ENCODE measurements around the gene TCAP.

Gene TCAP

GRCh38 chr17:39629898-39630297 lies 35.3 kb upstream of the TCAP start:
- DNase-seq, result no peak

GRCh38 chr17:39631403-39631802 lies 33.7 kb upstream of the TCAP start:
- DNase-seq, result no peak

GRCh38 chr17:39632153-39632941 lies 32.8 kb upstream of the TCAP start:
- DNase-seq, result no peak

- no peak for DNase-seq
Measured at GRCh38 chr17:39633570-39634183, 31.5 kb upstream of the TCAP start.

- DNase-seq, result no peak
Measured at GRCh38 chr17:39634384-39634871, 30.7 kb upstream of the TCAP start.

- DNase-seq, result no peak
Measured at GRCh38 chr17:39635614-39636176, 29.5 kb upstream of the TCAP start.

- DNase-seq, result no peak
Measured at GRCh38 chr17:39636587-39636926, 28.6 kb upstream of the TCAP start.

- DNase-seq, result no peak
Measured at GRCh38 chr17:39636927-39637736, 28.0 kb upstream of the TCAP start, which contains the start of gene STARD3. Gene STARD3 (plus strand): TSS chr17:39637144. CDS start chr17:39653532, 16,388 bp downstream.

- DNase-seq, result no peak
Measured at GRCh38 chr17:39638317-39638716, 26.8 kb upstream of the TCAP start.

- no peak for DNase-seq
Measured at GRCh38 chr17:39639043-39639442, 26.1 kb upstream of the TCAP start.

- no peak for DNase-seq
Measured at GRCh38 chr17:39639566-39640458, 25.3 kb upstream of the TCAP start.

- DNase-seq, result no peak
Measured at GRCh38 chr17:39640591-39641031, 24.5 kb upstream of the TCAP start.

GRCh38 chr17:39641097-39641496 lies 24.1 kb upstream of the TCAP start:
- DNase-seq, result no peak

GRCh38 chr17:39641883-39642282 lies 23.3 kb upstream of the TCAP start:
- no peak for DNase-seq

GRCh38 chr17:39642291-39643074 lies 22.7 kb upstream of the TCAP start:
- no peak for DNase-seq

- no peak for DNase-seq
Measured at GRCh38 chr17:39643271-39643670, 21.9 kb upstream of the TCAP start.

GRCh38 chr17:39647256-39647655 lies 17.9 kb upstream of the TCAP start:
- no peak for DNase-seq

- DNase-seq, result no peak
Measured at GRCh38 chr17:39648616-39649366, 16.4 kb upstream of the TCAP start.

- no peak for DNase-seq
Measured at GRCh38 chr17:39650121-39650579, 15.0 kb upstream of the TCAP start.

GRCh38 chr17:39651923-39652586 lies 13.1 kb upstream of the TCAP start:
- no peak for DNase-seq
